Activated CD8-positive, alpha-beta memory T cell treated with anti-CD3 and anti-CD28 coated beads, Interleukin-2, amount 50 U/mL, for 4 hours (primary cell): ENCODE data around the gene TRIM9.

Experiments used
- DNase-seq: peaks from one replicate; pipeline ENCODE4 v3.0.0-alpha.2; 2020

TRIM9 gene

DNA sequence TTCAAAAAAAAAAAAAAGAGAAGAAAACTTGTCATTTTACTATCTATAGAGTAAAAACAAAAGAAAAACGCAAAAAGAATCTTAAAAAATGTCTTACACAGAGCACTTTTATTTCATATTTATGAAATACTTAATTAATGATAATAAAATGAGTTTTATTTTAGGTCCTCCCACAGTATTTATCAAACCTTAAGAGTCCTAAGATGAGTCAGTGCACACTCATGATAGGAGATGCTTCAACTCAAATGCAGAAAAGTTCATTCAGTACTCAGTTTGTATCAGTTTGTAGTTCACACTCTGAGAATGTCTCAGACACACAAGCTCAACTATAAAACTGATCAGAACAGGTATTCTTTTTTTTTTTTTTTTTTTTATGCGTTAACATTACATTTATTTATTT, 41.7 kb downstream of the TRIM9 start:
- DNase-seq: no peak

DNA sequence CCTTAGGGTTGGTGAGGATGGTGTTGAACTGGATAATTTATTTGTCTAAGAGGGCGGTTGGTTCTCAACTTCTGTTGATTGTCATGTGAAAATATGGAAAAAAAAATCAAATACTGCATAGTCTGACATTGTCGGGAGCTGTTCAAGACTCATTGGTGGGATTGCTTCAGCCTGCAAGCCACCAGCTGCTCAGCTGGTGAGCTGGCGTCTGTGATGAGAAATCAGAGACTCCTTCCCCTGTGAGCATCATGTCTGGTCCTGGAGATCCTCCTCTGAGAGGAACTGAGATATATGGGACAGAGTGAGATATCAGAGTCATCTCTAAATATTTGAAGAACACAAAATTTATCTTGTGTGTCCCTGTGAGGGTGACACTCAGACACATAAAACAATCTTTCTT, 49.9 kb downstream of the TRIM9 start:
- no peak for DNase-seq

DNA sequence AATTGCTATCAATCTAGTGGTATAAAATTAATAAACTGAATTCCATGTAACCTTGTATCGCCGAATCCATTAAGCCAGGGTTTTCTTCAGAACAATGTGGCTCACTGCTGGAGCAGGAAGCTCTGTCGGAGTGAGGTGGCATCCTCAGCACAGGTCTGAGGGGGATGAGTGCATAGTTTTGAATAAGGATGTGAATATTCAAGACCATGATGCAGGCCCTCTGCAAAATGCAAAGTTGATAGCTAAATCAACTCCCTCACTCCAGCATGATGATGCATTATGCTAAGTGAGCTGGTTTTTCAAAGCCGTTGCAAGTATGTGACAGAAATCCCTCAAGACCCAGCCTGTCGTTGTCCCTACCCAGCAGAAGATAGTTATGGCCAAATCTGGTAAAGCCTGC, 53.0 kb downstream of the TRIM9 start:
- no peak for DNase-seq

DNA sequence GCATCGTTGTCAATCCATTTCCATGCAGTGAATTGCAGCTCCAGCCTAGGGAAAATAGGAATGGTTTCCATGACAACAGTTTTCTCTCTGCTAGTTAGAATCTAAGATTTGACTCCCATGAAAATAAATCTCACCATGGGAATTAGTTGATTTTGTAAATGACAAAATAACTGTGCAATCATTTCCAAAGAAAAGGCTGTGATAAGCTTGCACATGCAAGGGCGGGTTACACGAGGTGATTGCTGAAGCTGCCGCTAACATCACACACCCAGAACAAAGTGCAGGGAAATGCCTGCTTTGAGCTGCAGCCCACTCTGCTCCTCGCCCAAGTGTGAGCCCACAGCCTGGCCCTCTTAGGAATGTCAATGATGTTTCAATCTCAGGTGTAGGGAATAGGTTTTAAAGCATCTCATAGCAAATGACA, 53.8 kb downstream of the TRIM9 start:
- DNase-seq: no peak

DNA sequence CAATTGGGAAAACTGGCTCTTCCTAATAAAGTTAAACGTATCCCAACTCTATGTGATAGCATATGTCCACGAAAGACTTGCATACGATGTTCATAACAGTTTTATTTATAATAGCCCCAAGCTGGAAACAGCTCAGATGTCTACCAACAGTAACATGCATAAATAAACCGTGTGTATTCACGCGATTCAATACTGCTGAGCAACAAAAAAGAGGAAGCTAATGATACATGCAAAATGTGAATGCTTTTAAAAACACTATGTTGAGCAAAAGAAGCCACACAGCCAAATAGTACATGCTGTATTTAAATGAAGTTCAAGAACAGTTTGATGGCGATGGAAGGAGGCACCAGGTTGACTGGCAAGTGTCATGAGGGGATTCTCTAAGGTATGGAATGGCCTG, 55.7 kb downstream of the TRIM9 start:
- no peak for DNase-seq

DNA sequence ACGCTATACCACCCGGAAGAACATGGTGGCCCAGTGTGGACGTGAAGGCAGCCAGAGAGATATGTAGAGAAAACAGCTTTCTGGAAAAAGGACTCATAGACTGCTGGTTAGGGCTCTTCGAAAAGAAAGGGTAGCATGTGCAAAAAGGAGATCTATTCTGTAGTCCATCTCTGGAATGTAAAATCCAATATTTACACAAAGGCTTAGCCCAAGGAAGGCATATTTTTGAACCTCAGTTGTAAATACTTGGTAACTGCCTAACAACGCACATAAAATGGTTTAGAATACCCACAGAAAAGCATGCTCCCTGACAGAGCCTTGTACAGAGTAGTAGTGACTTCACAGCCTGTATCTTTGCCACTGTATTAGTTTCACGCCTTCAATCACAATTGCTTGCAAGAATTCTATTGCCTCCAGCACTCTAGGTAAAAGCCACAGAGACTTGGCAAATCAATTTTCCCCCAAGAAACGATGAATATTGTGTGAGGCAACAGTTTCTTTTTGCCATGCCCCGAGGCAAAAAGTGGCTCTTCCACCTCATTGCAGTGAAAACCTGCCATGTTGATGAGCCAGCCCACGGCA, 59.2 kb downstream of the TRIM9 start:
- DNase-seq: no peak

DNA sequence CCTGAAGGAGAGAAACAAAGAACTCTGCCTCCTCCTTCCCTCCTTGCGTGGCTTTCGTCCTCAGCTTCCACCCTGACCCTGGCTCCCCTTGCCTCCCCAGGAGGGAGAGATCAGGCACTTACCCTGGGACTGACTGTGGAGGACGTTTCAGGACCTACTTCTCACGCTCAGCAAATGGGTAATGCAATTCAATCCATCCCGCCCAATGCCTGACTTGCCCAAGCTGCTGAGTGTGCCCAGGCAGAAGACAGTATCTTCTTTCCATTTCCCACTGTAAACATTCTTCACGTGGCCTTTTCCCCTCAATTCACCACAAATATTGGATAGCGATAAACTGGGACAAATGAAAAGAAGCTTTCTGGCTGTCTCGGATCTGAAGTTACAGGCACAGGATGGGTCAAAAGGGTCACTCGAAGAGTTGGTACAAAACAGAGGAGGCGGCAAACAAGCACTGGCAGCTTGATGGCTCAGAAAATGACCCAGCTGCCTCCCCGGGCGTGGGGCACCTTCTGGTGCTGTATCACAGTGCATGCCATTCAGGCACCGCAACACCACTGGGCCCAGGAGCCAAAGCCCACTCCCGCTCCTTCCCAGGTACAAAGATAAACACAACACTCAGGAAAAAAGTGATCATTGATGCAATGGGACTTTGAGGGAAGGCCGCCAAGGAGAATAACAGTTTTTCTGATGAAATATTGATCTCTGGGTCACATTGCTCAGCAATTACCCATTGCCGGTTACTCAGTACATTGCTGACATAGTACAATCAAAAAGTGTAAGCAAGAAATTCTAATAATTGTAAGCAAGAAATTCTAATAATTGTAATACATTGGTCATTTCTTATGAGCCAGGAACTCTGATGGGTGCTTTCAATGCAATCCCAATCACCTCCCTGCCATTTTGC, 65.8 kb downstream of the TRIM9 start:
- DNase-seq: no peak

DNA sequence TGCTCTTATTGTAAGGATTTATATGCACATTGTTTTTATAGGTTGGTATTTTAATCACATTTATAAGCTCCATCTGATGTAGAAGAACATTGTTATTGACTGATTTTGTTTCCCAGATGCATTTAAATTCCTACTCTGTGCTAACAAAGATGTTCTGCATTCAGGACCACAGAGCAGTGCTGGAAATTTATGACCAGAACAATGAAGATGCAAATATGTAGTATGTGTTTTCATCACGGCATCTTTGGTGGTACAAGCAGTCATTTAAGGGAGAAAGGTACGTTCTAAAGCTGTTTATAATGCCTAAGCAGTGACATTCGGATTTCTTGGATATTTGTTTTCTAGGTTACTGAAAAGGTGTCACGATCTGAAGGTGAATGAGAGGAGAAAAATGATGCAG, 66.5 kb downstream of the TRIM9 start:
- no peak for DNase-seq

DNA sequence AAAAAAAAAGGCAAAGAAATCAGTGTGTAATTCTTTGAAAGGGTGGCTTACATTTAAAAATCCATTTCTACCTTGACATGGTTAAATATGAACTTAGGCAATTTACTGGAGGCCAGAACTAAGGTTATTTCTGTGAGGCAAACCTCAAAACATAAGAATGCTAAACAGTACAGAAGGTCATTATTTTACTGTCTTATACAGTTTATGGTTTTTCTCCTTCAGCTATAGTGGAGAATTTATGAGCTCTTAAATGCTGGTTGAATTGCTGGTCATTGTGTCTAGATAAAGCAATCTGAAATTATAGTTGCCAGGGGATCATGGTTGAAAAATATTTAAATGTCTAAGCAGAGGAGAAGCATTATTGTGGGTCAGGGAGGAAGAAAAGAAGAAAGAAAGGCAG, 70.5 kb downstream of the TRIM9 start:
- no peak for DNase-seq

DNA sequence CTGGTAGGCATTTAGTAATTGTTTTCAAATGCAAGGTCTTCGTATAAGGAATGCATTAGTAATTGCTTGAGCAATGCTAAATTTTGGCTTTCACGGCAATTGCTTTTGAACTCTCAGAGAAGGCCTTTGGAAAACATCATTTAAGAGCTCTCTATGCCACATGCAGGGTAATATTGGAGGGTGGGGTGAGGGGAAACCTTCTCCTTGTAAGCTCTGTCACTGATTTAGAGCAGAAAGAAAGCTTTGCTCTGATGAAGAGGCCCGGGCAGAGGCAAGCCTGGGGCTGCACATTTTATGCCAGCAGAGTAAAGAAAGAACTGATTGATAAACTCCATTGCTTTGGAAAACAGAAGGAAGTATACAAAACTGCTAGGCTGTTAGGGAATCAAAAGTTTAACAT, 70.9 kb downstream of the TRIM9 start:
- DNase-seq: no peak

DNA sequence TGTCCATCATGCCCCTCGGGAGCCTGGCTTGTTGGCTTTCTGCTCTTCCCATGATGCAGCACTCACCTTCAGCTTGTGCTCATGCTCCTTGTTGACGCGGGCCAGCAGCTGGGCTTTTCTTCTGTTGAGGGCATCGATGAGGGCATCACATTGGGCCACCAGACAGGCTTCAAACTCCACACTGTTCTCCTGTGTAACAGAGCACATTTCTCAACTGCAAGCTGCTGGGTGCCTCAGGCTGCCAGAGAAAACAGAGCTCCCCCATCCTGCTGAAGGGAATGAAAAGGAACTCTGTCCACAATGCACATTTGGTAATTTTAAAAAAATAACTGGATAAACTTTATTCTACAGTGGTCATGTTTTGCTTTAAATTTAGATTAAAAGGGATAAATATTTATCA, 72.1 kb downstream of the TRIM9 start:
- DNase-seq: no peak

DNA sequence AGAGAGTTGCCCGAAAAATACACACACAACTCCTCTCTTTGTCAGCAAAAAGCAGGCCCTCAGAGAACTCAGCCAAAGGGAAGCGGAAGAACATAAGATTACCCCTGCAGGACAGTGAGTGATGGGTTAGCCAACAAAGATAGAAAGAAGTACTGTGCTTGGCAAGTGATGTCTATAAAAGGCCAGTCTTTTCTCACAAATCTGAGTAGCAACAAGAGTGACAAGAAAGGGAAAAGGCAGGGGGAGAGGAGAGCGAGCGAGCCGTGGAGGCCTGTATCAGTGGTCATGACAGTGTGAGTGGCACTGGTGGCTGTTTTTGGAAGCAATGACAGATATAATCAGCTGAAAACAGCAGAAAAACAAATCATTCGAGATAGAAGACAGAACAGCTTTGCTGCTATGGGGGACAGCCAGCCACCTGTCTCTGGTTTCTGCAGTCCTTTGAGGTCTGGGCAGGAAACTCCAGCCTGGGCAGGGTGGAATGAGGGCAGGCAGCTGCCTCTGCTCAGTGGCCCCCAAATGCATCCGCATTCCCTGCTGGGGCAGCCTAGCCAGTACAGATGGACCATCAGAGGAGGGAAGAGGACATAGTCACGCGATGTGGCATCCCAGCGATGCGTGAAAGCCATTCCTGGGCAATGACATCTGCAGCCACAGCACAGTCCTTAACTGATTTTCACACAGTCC, 74.7 kb downstream of the TRIM9 start:
- DNase-seq: no peak

DNA sequence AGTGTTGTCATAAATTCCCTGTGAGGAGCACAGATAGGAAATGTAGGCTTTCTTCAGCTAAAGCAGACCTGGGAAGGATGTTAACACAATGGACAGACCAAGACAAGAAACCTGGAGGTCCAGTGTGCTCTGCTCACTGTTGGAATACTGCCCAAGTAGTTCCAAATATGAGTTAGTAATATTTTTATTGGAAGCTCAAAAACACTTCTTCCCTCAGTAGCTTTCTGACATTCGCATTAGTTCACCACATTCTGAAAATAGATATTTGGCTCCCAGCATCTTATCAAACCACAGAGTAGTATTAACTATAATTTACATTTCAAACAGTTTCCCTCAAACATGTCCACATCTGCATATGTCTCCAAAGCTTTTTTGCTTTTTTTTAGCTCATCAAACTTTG, 75.8 kb downstream of the TRIM9 start:
- DNase-seq: no peak

DNA sequence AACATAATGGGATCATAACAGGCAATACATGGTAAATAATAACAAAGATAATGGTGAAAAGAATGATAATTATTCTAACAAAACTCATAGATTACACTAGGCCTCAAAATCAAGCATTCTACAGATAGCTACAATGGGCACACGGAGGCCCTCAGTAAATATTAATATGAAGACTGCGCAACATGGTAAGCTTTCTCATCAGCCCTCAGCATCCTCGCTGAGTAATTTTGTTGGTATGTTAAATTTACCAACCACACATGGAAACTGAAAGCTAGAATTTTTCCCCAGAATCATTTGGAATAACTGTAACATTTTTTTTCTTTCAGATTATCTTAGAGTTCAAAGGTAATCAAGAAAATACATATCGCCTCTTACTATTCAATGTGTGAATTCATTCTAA, 76.4 kb downstream of the TRIM9 start:
- DNase-seq: no peak

DNA sequence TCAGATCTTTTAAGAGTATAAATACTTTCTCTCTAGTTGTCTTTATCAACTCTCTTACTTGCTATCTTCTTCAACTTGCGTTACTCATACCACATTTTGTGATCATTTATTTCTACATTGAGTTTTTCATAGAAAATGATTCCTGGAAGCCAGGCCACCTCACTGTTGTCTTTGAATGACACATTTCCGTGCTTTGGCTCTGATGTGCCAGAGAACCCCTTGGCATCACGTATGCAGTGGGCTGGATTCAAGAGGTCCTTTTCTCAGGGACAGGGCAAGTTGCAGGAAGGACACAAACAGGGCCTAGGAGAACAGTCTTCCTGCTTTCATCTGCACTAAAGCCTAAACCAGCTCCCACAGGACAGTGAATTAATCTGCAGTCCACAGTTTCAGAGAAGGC, 80.3 kb downstream of the TRIM9 start:
- no peak for DNase-seq

DNA sequence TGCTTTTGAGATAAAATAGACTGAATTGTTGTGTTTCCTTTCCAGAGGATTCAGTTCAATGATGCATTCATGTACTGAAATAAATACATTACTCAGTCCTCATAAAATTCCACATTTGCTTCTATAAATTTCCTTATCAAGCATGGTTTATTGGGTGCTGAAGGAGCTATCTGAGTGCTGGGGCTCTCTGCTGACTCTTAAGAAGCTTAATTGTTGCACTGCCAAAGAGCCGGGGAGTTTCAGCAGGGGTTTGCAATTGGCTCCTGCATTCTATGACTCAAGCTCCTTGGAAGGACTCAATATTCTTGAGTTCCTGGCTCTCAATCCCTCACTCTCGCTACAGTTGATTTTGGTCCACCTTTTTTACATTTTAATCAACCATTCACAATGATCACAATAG, 80.8 kb downstream of the TRIM9 start:
- no peak for DNase-seq

DNA sequence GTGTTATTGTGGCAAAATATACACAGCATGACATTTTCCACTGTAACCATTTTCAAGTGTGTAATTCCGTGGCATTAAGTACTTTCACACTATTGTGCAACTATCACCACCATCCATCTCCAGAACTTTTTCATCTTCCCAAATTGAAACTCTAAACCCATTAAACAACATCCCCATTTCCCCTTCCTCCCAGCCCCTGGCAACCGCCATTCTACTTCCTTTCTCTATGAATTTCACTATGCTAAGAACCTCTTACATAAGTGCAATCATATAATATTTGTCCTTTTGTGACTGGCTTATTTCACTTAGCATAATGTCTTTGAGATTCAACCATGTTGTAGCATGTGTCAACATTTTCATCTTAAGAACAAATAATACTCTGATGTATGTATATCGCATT, 82.8 kb downstream of the TRIM9 start:
- no peak for DNase-seq

DNA sequence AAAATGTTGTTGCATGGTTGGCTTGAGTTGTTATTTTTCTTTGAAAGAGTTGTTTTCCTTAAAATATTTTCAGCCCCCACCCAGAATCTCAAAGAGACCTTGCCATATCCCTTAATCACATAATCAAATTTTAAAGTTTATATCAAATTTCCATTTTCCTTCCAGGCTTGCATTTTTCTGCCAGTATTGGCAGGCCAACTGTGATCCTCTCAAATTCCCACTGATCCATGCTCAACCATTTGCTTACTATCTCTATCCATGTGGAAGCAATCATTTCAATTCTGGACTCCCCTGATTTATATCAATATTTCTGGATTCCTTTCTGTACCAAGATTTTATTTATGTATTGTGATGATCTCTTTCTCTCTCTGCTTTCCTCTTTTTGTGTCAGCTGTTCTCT, 86.5 kb downstream of the TRIM9 start:
- DNase-seq: no peak

DNA sequence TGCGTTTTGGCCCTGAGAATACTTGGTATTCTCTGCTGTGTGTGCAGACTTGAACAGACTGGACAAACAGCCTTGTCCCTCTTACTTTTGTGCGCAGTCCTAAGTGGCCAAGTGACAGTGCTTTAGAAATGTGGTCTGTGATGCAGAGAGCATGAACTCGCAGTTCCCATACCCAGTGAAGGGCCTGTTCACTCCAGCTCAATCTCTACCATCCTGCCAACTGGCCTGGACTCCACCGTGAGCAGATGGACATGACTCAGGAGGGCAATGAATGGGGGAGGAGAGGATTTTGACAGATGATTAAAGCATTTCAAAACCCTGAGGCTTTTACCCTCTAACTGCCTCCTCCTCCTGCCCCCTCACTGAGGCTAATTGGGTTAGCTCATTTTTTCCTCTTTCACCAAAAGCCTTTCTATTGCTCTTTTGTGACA, 88.1 kb downstream of the TRIM9 start:
- DNase-seq: no peak

DNA sequence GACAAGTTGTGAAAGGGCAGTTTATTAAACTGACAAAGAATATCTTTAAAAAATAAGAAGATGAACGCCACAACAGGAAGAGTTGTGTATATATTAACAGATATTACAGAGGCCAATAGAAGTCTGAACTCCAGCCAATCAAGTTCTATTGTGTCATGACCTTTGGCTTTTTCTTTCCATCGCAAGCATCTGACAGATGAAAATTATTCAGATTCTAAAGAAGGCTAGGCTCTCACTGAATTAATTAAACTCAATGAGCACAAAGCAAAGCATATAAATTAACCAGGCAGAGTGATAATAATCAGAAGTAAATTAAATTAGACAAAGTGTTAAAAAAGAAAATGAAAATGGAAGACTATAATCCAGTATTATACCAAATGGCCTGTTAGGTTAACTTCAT, 88.6 kb downstream of the TRIM9 start:
- DNase-seq: no peak

DNA sequence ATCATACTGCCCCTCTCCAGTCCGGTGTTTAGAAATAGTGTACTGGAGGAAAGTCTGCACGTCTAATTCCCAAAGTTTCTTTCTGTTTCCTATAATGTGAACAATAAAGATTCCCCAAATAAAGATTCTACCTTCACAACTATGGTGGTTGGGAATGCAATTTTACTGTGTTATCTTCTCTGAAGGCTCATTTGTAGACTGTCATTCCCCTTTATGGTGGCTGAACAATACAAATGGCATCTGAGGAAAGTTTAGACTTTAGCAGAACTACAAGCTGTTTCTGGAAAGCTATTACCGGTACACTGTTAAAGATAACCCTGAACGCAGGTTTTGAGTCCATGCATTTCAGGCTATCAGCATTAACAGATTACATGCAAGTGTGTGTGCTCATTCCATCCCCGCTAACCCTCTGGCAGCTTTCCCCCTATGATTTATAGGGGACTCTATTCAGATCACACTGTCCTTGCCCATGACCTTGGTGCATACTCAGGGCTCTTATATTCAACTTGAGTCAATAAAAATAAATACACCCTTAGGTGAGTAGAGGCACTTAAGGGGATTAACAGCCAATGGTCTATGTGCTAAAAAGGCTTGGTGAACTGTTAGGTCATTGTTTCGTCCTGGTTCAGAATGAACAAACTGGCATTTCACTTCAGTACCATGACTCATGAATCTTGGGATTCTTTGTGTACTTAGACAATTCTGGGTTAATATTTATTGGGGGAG, 89.9 kb downstream of the TRIM9 start:
- DNase-seq: no peak

DNA sequence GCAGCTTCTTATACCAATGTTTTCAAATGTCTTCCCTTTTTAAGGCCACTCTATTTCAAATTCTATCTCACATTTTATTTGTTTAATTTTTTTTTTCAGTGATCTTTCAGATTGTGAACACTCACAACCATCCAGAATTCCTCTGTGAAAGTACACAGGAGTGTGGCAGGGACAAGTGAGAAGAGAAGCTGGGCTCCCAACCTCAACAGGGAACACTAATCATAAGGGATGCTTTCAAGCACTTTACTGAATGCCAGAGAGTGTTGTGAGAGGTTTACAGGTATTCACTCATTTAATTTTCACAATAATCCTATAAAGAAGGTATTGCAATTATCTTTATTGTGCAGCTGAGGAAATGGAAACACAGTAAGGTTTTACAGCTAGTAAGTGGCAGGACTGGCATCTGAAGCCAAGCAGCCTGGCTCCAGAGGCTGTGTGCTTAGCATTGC, 90.5 kb downstream of the TRIM9 start:
- DNase-seq: no peak

DNA sequence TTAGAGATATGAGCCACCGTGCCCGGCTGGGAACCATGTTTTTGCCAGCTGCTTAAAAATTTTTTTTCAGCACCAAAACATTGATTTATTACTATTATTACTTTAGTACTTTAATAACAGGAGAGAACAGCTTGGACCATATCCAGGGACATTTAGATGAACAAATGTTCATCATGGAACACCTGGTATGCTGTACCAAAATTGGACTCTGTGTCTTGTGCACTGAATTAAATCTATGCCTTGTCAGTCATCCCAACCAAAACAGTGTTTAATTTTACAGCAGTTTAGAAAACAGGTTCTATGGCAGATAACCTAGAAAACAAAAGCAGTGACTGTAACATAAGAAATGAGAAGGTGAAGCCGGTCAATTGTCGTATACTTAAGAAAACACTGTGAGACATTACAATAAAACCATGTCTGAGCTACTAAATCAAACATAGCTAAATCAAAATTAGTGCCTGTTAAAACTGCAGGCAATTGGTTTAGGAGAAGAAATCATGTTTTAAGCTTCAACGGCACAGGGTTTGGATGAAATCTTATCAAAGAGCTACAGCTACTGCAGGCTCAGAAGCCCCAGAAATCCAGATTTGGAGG, 92.4 kb downstream of the TRIM9 start:
- no peak for DNase-seq
